A549 (cell line): ENCODE measurements around the gene SLC22A14. TPM values are rescaled to one million over a fixed set of nuclear protein-coding genes. Genes with fewer than 3 reads are reported as not detected.

ENCODE experiments used
- ATAC-seq, 2 experiments: fragments of 200-7000 bp in 1 of 2; fragments of >200 bp in 1 of 2; cut with Nextera tagmentation in 1 of 2; cut with Tn5 transposase in 1 of 2; 3 replicates each; pipeline versions ENCODE4 v1.8.0 to v1.9.1; 2018 to 2020; ENCODE audit warnings: mild to moderate bottlenecking in 1 of 2, moderate library complexity in 1 of 2
- CTCF ChIA-PET: fragments of 300-600 bp; sonication (Branson Sonifier 250); formaldehyde crosslinking; extraction: SDS; loops from one replicate; lab custom pipeline; 2021; ENCODE audit warnings: antibody characterized with exemption, inconsistent platforms; lab: Yijun Ruan, JAX
- POLR2A ChIA-PET: fragments of 350-600 bp; formaldehyde crosslinking; extraction: SDS; loops from one replicate; lab custom pipeline; 2021; ENCODE audit warnings: antibody characterized with exemption, inconsistent platforms; lab: Yijun Ruan, JAX
- DNase-seq, 2 experiments: peaks; one replicate each; pipeline versions ENCODE4 v3.0.0 to v3.0.0-alpha.2; 2011 to 2016; ENCODE audit warnings: low read depth in 1 of 2, low spot score in 1 of 2
- FAIRE-seq: peaks from 2 replicates; lab custom pipeline; 2011; peaks lifted over from hg19 to GRCh38; lab: Jason Lieb, UNC
- H3K27ac ChIP-seq, 2 experiments: fragments of >200 bp; sonication (Bioruptor Twin); formaldehyde crosslinking; 3 replicates each; pipeline ENCODE4 v1.5.1; 2016 to 2017
- H3K4me1 ChIP-seq: fragments of >200 bp; sonication (Bioruptor Twin); formaldehyde crosslinking; 3 replicates; pipeline ENCODE4 v1.6.1; 2016
- H3K4me2 ChIP-seq: fragments of >200 bp; sonication (Bioruptor Twin); formaldehyde crosslinking; 3 replicates; pipeline ENCODE4 v1.6.1; 2016
- H3K4me3 ChIP-seq: fragments of >200 bp; sonication (Bioruptor Twin); formaldehyde crosslinking; 3 replicates; pipeline ENCODE4 v1.5.1; 2016
- H3K9me3 ChIP-seq: fragments of >200 bp; sonication (Bioruptor Twin); formaldehyde crosslinking; 3 replicates; pipeline ENCODE4 v1.6.1; 2016
- CBX2 ChIP-seq: fragments of 200-600 bp; sonication (generic); IDR thresholded peaks from 2 replicates; pipeline ENCODE4 v1.6.1; 2016; ENCODE audit warnings: low read depth, mild to moderate bottlenecking, borderline replicate concordance
- CBX8 ChIP-seq: fragments of 200-600 bp; sonication (generic); IDR thresholded peaks from 2 replicates; pipeline ENCODE4 v1.6.1; 2016
- CHD4 ChIP-seq: fragments of 200-600 bp; sonication (generic); IDR thresholded peaks from 2 replicates; pipeline ENCODE4 v1.6.1; 2016; ENCODE audit warnings: antibody characterized with exemption, mild to moderate bottlenecking, borderline replicate concordance
- EHMT2 ChIP-seq: fragments of 200-600 bp; sonication (generic); IDR thresholded peaks from 2 replicates; pipeline ENCODE4 v1.6.1; 2016; ENCODE audit warnings: antibody characterized with exemption, low read depth, mild to moderate bottlenecking, moderate library complexity
- EP300 ChIP-seq, 2 experiments: fragments of >200 bp; sonication (Bioruptor Twin); formaldehyde crosslinking; IDR thresholded peaks; 2 replicates in 1 of 2; 3 replicates in 1 of 2; pipeline ENCODE4 v1.6.1; 2016 to 2017
- ESRRA ChIP-seq: fragments of 150-350 bp; IDR thresholded peaks from 2 replicates; pipeline ENCODE4 v1.6.1; 2014; ENCODE audit warnings: mild to moderate bottlenecking, low read length, borderline replicate concordance
- FOSB ChIP-seq: fragments of 250-450 bp; sonication (Bioruptor Pico); IDR thresholded peaks from 2 replicates; pipeline ENCODE4 v1.5.0; 2020; ENCODE audit warnings: mild to moderate bottlenecking, moderate library complexity
- HOXA7 ChIP-seq: fragments of 250-450 bp; sonication (Bioruptor Pico); IDR thresholded peaks from 2 replicates; pipeline ENCODE4 v1.5.0; 2020; ENCODE audit warnings: mild to moderate bottlenecking, moderate library complexity
- HOXB13 ChIP-seq: fragments of 250-450 bp; sonication (Bioruptor Pico); IDR thresholded peaks from 2 replicates; pipeline ENCODE4 v1.5.0; 2020; ENCODE audit warnings: low read depth, mild to moderate bottlenecking, moderate library complexity
- HOXB5 ChIP-seq: fragments of 250-450 bp; sonication (Bioruptor Pico); IDR thresholded peaks from 2 replicates; pipeline ENCODE4 v1.5.0; 2020; ENCODE audit warnings: mild to moderate bottlenecking, moderate library complexity
- JUNB ChIP-seq: fragments of >200 bp; sonication (Bioruptor Twin); formaldehyde crosslinking; IDR thresholded peaks from 2 replicates; pipeline ENCODE4 v1.6.1; 2016
- KDM1A ChIP-seq: fragments of 200-600 bp; sonication (generic); IDR thresholded peaks from 2 replicates; pipeline ENCODE4 v1.6.1; 2016; ENCODE audit warnings: low read depth, mild to moderate bottlenecking
- KDM5A ChIP-seq: fragments of 200-600 bp; sonication (generic); IDR thresholded peaks from 2 replicates; pipeline ENCODE4 v1.6.1; 2016; ENCODE audit warnings: antibody characterized with exemption, mild to moderate bottlenecking
- MAFK ChIP-seq: fragments of 450-650 bp; IDR thresholded peaks from 2 replicates; pipeline ENCODE4 v1.6.1; 2014; ENCODE audit not compliant: partially characterized antibody
- MYC ChIP-seq: IDR thresholded peaks from 2 replicates; pipeline ENCODE4 v1.6.1; 2012; ENCODE audit warnings: mild to moderate bottlenecking, inconsistent platforms, low read length, improper control_type of control experiment, borderline replicate concordance
- NFE2L2 ChIP-seq: fragments of 150-350 bp; conservative IDR thresholded peaks from 2 replicates; pipeline ENCODE4 v1.6.1; 2014; ENCODE audit warnings: low read length
- PHF8 ChIP-seq: fragments of 200-600 bp; sonication (generic); IDR thresholded peaks from 2 replicates; pipeline ENCODE4 v1.6.1; 2016; ENCODE audit warnings: low read depth, mild to moderate bottlenecking, antibody characterized with exemption, moderate library complexity, borderline replicate concordance
- POLR2A ChIP-seq: IDR thresholded peaks from 2 replicates; pipeline ENCODE4 v1.6.1; 2012; ENCODE audit warnings: mild to moderate bottlenecking, low read length
- POLR2AphosphoS2 ChIP-seq: conservative IDR thresholded peaks from 2 replicates; pipeline ENCODE4 v1.6.1; 2012; ENCODE audit warnings: low read length, improper control_type of control experiment, inconsistent platforms
- RAD21 ChIP-seq, 2 experiments: fragments of >200 bp in 1 of 2; sonication (Bioruptor Twin) in 1 of 2; formaldehyde crosslinking in 1 of 2; IDR thresholded peaks in 1 of 2; conservative IDR thresholded peaks in 1 of 2; 2 replicates in 1 of 2; 3 replicates in 1 of 2; pipeline ENCODE4 v1.6.1; 2012 to 2018; ENCODE audit warnings: inconsistent platforms in 1 of 2
- RNF2 ChIP-seq: fragments of 200-600 bp; sonication (generic); IDR thresholded peaks from 2 replicates; pipeline ENCODE4 v1.6.1; 2016; ENCODE audit warnings: low read depth, mild to moderate bottlenecking, antibody characterized with exemption, moderate library complexity, borderline replicate concordance
- SMC3 ChIP-seq: fragments of >200 bp; sonication (Bioruptor Twin); formaldehyde crosslinking; IDR thresholded peaks from 3 replicates; pipeline ENCODE4 v1.6.1; 2018; ENCODE audit warnings: inconsistent platforms
- TFCP2L1 ChIP-seq: fragments of 250-450 bp; sonication (Bioruptor Pico); IDR thresholded peaks from 2 replicates; pipeline ENCODE4 v1.5.0; 2021; ENCODE audit warnings: mild to moderate bottlenecking
- ZNF302 ChIP-seq: fragments of 250-450 bp; sonication (Bioruptor Pico); IDR thresholded peaks from 2 replicates; pipeline ENCODE4 v1.9.0; 2021; ENCODE audit warnings: inconsistent platforms, mild to moderate bottlenecking, moderate library complexity
- WGBS: methylation state at CpG from one replicate; pipeline ENCODE4 v1.1.6; 2017; ENCODE audit errors: missing lambda C conversion rate; 5-methylcytosine and 5-hydroxymethylcytosine counted together
- polyA plus RNA-seq, 4 experiments: library from polyadenylated mRNA; depleted of rRNA in 3 of 4; stranded (reverse); fragments of >200 nt; fragmentation: RNase III in 1 of 4; extraction: RNeasy Plus Mini Kit Qiagen cat#74134 plus additional on column Dnase treatment in 1 of 4; gene quantifications; 2 replicates in 3 of 4; 3 replicates in 1 of 4; pipeline ENCODE4 v1.2.3, GENCODE V29; 2011 to 2017
- TF ChIP-seq, protein P1 (sequence below): fragments of >200 bp; sonication (Bioruptor Twin); formaldehyde crosslinking; IDR thresholded peaks from 2 replicates; pipeline ENCODE4 v1.6.1; 2016
- TF ChIP-seq, protein P2 (sequence below): fragments of 250-450 bp; sonication (Bioruptor Pico); IDR thresholded peaks from 2 replicates; pipeline ENCODE4 v1.5.0; 2020; ENCODE audit warnings: low read depth, mild to moderate bottlenecking, moderate library complexity

Gene SLC22A14
- polyA plus RNA-seq, 2 of the 4 experiments (the other 2 are of a cell fraction) = 0.04 TPM; not detected in 1

DNA sequence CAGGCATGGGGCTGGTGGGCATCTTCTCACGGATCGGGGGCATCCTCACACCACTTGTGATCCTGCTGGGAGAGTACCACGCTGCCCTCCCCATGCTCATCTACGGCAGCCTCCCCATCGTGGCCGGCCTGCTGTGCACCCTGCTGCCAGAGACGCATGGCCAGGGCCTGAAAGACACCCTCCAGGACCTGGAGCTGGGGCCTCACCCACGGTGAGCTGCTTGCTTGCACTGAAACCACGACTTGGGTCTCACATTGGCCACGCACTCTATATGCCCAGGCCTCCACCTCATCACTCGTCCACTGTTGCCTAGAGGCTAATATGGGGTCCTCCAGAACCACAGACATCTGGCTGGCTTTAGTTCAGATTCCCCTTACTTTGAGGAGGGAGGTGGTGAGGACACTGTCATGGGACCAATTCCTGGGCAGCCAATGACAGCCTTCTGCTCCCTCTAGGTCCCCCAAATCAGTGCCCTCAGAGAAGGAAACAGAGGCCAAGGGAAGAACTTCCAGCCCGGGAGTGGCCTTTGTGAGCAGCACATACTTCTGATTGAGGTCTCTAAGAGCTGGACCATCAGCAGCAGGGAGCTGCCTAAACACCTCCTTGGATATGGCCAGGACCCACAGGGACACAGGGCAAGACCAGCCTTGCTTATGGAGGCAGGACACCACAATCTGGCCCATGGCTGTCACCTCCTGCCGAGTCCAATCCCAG is 5.0 kb upstream of the SLC22A14 start (continued):
- TF ChIP-seq RAD21 (conservative IDR thresholded peaks at IDR 0.05 in 1 of 2, IDR thresholded peaks at IDR 0.05 in 1 of 2) = no peak

DNA sequence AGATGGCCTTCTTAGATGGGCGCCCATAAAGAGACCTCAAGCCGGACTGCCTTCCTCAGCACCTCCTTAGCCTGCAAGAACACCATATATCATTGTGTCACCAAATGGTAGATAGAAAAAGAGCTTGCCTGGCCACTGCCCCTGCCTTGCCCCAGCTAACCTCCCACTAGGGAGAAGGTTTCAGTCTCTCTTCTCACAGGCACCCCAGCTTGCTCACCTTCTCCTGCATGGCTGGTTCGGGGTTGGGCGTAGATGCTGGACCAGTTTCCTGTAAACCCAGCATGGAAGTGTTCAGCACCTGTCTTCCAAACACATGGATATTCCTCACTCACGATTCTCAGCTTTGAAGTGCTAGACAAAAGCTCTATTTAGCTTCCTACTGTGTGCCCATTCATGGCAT is 3.3 kb upstream of the SLC22A14 start:
- Histone ChIP-seq H3K4me2 (no peak overlapping the region), H3K4me3 (no peak overlapping the region), H3K4me1 (no peaks in the 10 kb centered on the region), H3K9me3 (no peaks in the 10 kb centered on the region), H3K27ac (no peak overlapping the region)
- ChIA-PET CTCF (interaction anchor here (1.0 to 1.3 kb wide), 2 partner anchors 68 to 70 kb away, joined by 3 to 4 read pairs; partner anchors contain the start of gene XYLB), POLR2A (no interaction called here)
- 81% methylated on average over 5 of the region's 5 CpGs for WGBS
- FAIRE-seq (no peak), DNase-seq (no peak), ATAC-seq (no peak)
- TF ChIP-seq ESRRA (no peak), RAD21 (conservative IDR thresholded peaks at IDR 0.05 in 1 of 2, IDR thresholded peaks at IDR 0.05 in 1 of 2) (no peak), POLR2A (no peak), EHMT2 (no peak), CBX2 (no peak), HOXB13 (CRISPR knock-in tag) (no peak), MYC (no peak), EP300 (IDR thresholded peaks at IDR 0.05) (no peak), SMC3 (no peak), NFE2L2 (no peak), KDM5A (no peak), CHD4 (no peak), RNF2 (no peak), MAFK (no peak), CBX8 (no peak), HOXA7 (CRISPR knock-in tag) (no peak), POLR2AphosphoS2 (no peak), HOXB5 (CRISPR knock-in tag) (no peak), TFCP2L1 (no peak)

DNA sequence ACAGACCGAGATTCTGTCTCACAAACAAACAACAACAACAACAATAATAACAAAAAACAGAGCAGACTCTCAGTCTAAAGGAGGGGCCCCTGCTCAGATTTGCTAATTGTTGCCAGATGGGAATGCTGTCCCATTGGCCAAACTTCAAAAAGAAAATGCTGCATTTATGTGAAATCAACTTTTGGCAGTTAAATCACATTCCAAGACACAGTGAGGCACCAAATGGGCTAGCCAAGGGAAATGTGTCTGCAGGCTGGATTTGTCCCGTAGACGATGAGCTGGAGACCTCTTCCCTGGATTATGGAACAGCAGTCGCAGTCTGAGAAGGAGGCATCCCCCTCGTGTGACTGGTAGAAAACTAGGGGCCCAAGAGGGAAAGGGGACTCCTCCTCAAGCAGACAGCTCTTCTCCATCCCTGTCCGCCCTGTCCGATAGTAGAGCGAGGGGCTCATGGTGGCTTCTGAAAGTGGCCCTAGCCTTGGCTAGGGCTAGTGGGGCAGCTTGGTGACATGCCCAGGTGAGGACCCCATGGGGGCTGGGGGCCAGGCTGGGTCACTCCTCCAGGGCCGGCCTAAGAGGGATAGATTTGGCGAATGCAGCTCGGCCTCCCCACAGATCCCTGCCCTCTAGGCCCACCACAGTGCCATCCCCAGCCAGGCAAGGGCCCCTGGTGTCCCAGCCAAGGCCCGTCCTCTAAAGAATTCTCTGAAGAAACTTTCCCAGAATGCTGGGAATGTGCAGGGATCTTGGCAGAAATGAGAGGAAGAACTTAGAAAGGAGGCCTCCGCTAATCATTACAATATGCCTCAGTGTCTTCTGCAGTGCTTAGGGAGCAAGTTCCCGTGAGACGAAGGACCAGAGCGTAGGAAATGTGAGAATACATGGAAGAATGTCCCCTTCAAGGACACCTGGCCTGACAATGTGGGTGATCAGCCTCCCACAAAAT is 2.0 kb downstream of the SLC22A14 start:
- Histone ChIP-seq H3K4me3 (no peak overlapping the region), H3K4me1 (no peaks in the 10 kb centered on the region), H3K4me2 (no peak overlapping the region), H3K27ac (no peak overlapping the region), H3K9me3 (no peaks in the 10 kb centered on the region)
- CTCF ChIA-PET = interaction anchor here (1.0 to 1.5 kb wide), 3 partner anchors 14 to 196 kb away, joined by 3 to 5 read pairs (median 3); no protein-coding TSS in a partner anchor
- POLR2A ChIA-PET = no interaction called here
- 75% methylated on average over 15 of the region's 16 CpGs for WGBS
- ATAC-seq (no peak; a peak in 1 of 6 replicates), FAIRE-seq (no peak), DNase-seq (no peak)
- no peak for TF ChIP-seq ZNF302 (CRISPR knock-in tag)
- no peak for TF ChIP-seq JUNB
- TF ChIP-seq RAD21 (conservative IDR thresholded peaks at IDR 0.05 in 1 of 2, IDR thresholded peaks at IDR 0.05 in 1 of 2) = no peak
- TF ChIP-seq, protein P1, sequence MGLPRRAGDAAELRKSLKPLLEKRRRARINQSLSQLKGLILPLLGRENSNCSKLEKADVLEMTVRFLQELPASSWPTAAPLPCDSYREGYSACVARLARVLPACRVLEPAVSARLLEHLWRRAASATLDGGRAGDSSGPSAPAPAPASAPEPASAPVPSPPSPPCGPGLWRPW = no peak
- TF ChIP-seq PHF8 = no peak
- TF ChIP-seq HOXB13 (CRISPR knock-in tag) = no peak
- TF ChIP-seq, protein P2, sequence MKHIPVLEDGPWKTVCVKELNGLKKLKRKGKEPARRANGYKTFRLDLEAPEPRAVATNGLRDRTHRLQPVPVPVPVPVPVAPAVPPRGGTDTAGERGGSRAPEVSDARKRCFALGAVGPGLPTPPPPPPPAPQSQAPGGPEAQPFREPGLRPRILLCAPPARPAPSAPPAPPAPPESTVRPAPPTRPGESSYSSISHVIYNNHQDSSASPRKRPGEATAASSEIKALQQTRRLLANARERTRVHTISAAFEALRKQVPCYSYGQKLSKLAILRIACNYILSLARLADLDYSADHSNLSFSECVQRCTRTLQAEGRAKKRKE (CRISPR knock-in tag) = no peak
- TF ChIP-seq FOSB = no peak
- TF ChIP-seq KDM1A = no peak
- no peak for TF ChIP-seq EHMT2
